ENCODE data around the gene STRA6. TPM values are rescaled to one million over a fixed set of nuclear protein-coding genes. Genes with fewer than 3 reads are reported as not detected.
"Not testable (repeated sequence)": the region's sequence is repeated elsewhere in the genome, so short reads cannot be mapped to it uniquely, and the experiment has no call there.

Gene STRA6
- total RNA-seq, 2 experiments from 2014 or later = 0.25 to 0.28 TPM

DNA sequence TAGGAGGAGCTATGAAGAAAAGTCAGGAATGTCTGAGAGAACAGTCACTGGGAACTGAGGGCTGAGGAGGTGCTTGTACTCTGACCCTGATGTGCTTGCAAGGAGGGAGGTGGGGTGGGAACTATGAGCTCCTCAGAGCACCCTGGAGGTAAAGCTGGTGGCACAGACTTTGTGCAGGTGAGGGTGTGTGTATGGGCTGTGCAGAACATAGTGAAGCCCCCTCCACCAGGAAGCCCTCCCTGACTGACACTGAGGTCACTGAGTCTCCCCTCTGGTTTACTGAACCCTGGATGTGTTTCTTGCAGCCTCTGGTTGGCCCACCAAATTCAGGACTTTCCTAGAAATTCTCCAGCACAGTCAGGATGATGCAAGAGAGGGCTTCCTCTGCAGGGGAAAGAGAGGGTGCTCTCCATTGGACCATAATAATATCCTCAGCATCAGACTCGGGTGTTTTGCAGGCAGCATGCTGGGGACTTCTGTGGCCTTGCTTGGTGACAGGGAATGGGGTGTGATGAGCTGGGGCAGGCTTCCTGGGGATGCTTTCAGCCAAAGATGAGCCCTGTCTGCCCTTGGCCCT lies 30.5 kb downstream of the STRA6 start:
- no peaks in the 10 kb centered on the region for H3K27me3 Mint-ChIP-seq
- H3K36me3 Mint-ChIP-seq = no peaks in the 10 kb centered on the region
- H3K4me1 Mint-ChIP-seq = no peaks in the 10 kb centered on the region
- no peak overlapping the region for H3K4me3 Mint-ChIP-seq
- DNase-seq = no peak
- no peaks in the 10 kb centered on the region for H3K9me3 Mint-ChIP-seq
- no peak overlapping the region for H3K27ac Mint-ChIP-seq

DNA sequence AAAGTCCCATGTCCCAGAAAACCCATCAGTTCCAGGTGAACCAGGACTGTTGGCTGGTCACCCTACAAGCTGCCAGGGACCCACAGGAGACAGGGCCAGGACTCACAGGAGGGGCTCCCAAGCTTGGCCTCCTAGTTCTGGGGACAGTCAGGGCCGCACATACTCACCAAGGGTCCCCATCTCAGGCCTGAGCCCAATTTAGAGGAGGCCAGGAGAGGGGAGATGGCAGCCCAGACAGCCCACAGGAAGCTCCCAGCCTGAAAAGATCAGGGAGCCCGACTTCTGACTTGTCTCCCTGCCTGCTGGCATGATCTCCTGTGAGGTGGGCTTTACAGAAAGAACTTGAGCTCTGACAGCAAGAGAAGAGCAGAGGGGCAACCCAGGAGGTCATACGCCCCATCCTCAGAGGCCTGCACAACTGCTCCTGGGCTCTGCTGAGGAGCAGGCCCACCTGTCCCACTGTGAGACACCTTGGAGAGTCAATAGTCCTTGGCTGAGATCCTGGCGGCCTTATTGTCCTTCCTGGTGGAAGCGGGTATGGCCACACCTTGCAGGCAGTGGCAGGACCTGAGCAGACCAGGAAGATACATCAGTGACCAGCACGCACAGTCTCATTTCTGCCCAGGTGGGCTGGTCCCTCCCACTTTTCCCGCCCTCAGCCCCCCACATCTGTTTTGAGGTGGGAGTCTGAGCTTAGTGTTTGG lies 31.6 kb downstream of the STRA6 start:
- Mint-ChIP-seq H3K36me3 (no peaks in the 10 kb centered on the region), H3K4me3 (no peak overlapping the region), H3K27me3 (no peaks in the 10 kb centered on the region), H3K4me1 (no peaks in the 10 kb centered on the region), H3K27ac (no peak overlapping the region), H3K9me3 (no peaks in the 10 kb centered on the region)
- DNase-seq = no peak

DNA sequence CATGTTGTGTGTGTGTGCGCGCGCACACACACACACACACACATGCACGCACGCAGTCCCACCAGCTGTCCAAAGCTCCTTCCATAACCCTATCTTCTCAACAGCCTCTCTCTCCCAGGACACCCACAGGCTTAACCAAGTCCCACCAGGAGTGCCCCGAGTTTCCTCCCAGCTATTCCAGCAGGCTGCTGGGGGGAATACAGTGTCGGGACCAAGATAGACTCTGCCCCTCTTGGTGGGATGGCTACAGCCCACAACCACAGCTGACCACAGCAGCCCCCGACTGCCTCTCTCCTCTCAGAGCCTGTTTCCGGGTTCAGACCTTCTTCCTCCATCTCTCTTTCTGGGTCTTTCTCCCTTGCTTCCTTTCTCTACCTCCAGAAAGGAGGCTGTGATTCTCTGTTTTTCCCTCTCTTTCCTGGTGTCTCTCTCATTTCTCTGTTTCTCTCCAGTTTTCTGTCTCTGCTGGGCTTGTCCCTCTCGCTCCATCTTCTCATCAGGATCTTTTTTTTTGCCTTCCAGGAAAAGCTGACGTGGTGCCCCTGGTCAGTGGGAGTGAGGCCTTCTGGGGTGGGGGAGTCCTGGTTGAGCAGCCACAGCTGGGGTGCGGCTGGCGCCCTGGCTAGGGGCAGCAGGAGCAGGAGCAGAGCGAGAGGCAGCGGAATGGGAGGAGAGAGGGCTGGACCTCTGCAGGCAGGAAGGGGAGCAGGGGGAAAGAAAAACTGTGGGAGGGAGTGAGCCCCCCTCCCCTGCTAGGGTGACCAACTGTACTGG lies 32.3 kb downstream of the STRA6 start:
- DNase-seq = no peak
- Mint-ChIP-seq H3K27ac (no peak overlapping the region), H3K4me3 (no peak overlapping the region), H3K36me3 (no peaks in the 10 kb centered on the region), H3K9me3 (no peaks in the 10 kb centered on the region), H3K4me1 (no peaks in the 10 kb centered on the region), H3K27me3 (no peaks in the 10 kb centered on the region)

GRCh38 chr15:74168711-74169126 lies 33.9 kb downstream of the STRA6 start:
- no peak for DNase-seq
- Mint-ChIP-seq H3K4me1 (no peaks in the 10 kb centered on the region), H3K27ac (no peak overlapping the region), H3K9me3 (no peaks in the 10 kb centered on the region), H3K27me3 (no peaks in the 10 kb centered on the region), H3K4me3 (no peak overlapping the region), H3K36me3 (no peaks in the 10 kb centered on the region)

DNA sequence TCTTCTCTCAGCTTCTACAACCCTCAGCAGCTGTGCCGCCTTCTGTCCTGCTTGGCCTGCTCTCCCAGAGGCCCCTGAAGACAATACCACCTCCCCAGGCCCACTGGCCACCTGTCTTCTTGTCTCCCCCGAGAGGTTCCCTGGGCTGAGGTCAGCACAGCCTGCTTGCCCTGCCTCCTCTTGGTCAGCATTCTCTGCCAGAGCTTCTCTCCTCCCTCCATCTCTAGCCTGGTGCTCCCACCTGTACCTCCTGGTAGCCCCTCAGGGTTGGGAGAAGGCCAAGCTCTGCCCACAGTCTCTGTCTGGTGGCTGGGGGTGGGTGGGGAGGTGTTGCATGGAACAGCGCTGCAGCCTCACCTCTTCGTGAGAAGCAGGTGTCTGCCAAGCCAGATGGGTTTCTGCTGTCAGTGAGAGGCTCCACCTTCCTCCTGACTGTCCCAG lies 34.7 kb downstream of the STRA6 start:
- no peaks in the 10 kb centered on the region for H3K36me3 Mint-ChIP-seq
- H3K9me3 Mint-ChIP-seq = no peaks in the 10 kb centered on the region
- no peaks in the 10 kb centered on the region for H3K4me1 Mint-ChIP-seq
- DNase-seq = no peak
- H3K27me3 Mint-ChIP-seq = peaks cover 6% of the 10 kb centered on the region
- H3K4me3 Mint-ChIP-seq = no peak overlapping the region
- H3K27ac Mint-ChIP-seq = no peak overlapping the region

GRCh38 chr15:74165461-74165860 lies 37.1 kb downstream of the STRA6 start:
- no peaks in the 10 kb centered on the region for H3K4me1 Mint-ChIP-seq

DNA sequence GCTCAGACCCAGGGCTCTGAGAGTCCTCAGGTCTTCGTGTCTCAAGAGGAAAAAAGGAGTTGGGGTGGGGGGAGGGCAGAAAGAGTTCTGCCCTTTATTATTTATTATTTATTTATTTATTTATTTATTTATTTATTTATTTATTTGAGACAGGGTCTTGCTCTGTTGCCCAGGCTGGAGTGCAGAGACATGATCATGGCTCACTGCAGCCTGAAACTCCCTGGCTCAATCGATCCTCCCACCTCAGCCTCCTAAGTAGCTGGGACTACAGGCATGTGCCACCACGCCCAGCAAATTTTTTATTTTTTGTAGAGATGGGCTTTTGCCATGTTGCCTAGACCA lies 40.4 kb downstream of the STRA6 start:
- H3K36me3 Mint-ChIP-seq, H3K27ac Mint-ChIP-seq, DNase-seq, H3K9me3 Mint-ChIP-seq, H3K4me3 Mint-ChIP-seq: not testable (repeated sequence)
- Mint-ChIP-seq H3K4me1 (peaks cover 29% of the 10 kb centered on the region), H3K27me3 (peaks cover 11% of the 10 kb centered on the region)

More at GRCh38 chr15:74165461-74165860, 37.1 kb downstream of the STRA6 start:
- H3K36me3 Mint-ChIP-seq = no peaks in the 10 kb centered on the region
- H3K27ac Mint-ChIP-seq = no peak overlapping the region
- DNase-seq = no peak
- no peaks in the 10 kb centered on the region for H3K9me3 Mint-ChIP-seq
- peaks cover 11% of the 10 kb centered on the region for H3K27me3 Mint-ChIP-seq
- H3K4me3 Mint-ChIP-seq = no peak overlapping the region

DNA sequence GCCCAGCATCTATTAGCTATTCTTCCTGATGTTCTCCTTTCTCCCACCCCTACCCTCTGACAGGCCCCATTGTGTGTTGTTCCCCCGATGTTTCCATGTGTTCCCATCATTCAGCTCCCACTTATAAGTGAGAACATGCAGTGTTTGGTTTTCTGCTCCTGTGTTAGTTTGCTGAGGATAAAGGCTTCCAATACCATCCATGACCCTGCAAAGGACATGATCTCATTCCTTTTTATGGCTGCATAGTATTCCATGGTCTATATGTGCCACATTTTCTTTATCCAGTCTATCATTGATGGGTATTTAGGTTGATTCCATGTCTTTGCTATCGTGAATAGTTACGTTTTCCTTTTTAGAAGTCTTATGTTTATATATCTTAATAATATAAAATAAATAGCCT lies 42.2 kb downstream of the STRA6 start:
- not testable (repeated sequence) for DNase-seq, H3K27ac Mint-ChIP-seq, H3K4me3 Mint-ChIP-seq, H3K36me3 Mint-ChIP-seq, H3K9me3 Mint-ChIP-seq
- Mint-ChIP-seq H3K4me1 (peaks cover 36% of the 10 kb centered on the region), H3K27me3 (peaks cover 11% of the 10 kb centered on the region)

- no peaks in the 10 kb centered on the region for H3K9me3 Mint-ChIP-seq
- H3K4me1 Mint-ChIP-seq = peaks cover 36% of the 10 kb centered on the region
- no peaks in the 10 kb centered on the region for H3K36me3 Mint-ChIP-seq
- no peak overlapping the region for H3K4me3 Mint-ChIP-seq
- peak overlapping the region; percentile 7 for H3K27ac Mint-ChIP-seq
- H3K27me3 Mint-ChIP-seq = peaks cover 16% of the 10 kb centered on the region
- DNase-seq = no peak
Measured at GRCh38 chr15:74159773-74160172, 42.8 kb downstream of the STRA6 start.

GRCh38 chr15:74158855-74159650 lies 43.5 kb downstream of the STRA6 start:
- H3K9me3 Mint-ChIP-seq = no peaks in the 10 kb centered on the region
- no peak for DNase-seq
- no peak overlapping the region for H3K4me3 Mint-ChIP-seq
- H3K27me3 Mint-ChIP-seq = peaks cover 16% of the 10 kb centered on the region
- H3K4me1 Mint-ChIP-seq = peaks cover 36% of the 10 kb centered on the region
- H3K27ac Mint-ChIP-seq = peak overlapping the region; percentile 30
- no peaks in the 10 kb centered on the region for H3K36me3 Mint-ChIP-seq

DNA sequence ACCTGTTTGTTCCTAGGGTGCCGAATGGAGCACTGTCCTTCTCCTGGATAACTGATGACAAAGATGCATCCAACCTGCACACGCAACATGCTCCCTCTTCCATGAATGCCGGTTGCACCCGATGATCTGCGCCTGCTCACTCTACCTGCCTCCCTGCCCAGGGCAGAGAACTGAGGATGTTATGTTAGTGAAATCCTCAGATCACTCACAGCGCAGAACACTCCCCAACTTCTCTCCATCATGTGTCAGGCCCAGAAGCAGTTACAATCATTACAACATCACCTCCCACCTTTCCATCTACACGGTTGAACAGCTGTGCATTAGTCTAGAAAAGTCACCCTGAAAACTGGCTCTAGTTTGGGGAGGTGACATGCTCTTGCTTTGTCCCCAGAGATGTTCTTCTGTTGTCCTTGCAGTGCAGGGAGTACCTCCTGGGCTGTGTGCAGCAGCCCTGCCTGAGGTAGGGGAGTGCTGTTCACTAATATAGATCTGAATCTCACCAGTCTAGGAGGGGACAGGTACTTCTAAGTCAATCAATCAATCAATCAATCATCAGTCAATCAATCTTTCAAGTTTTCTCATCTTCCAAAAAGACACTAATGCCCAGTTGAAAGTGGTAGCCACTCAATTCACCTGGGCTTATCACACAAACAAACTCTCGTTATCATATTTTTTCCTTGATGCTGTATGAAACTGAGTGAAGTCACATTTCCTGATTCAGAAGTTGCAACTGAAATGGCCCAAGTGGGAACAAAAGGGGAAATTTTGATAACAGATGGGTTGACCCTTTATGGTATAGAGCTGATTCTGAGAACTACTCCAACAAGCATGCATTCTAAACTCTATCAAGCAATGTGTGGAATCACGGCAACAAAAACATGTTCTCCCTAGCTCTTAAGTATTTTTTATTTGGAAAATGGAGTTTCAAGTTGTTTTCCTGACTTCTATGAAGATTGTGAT lies 44.4 kb downstream of the STRA6 start:
- Mint-ChIP-seq H3K36me3 (no peaks in the 10 kb centered on the region), H3K4me1 (peaks cover 36% of the 10 kb centered on the region), H3K27ac (no peak overlapping the region), H3K9me3 (no peaks in the 10 kb centered on the region), H3K4me3 (no peak overlapping the region), H3K27me3 (peaks cover 18% of the 10 kb centered on the region)
- DNase-seq = no peak

DNA sequence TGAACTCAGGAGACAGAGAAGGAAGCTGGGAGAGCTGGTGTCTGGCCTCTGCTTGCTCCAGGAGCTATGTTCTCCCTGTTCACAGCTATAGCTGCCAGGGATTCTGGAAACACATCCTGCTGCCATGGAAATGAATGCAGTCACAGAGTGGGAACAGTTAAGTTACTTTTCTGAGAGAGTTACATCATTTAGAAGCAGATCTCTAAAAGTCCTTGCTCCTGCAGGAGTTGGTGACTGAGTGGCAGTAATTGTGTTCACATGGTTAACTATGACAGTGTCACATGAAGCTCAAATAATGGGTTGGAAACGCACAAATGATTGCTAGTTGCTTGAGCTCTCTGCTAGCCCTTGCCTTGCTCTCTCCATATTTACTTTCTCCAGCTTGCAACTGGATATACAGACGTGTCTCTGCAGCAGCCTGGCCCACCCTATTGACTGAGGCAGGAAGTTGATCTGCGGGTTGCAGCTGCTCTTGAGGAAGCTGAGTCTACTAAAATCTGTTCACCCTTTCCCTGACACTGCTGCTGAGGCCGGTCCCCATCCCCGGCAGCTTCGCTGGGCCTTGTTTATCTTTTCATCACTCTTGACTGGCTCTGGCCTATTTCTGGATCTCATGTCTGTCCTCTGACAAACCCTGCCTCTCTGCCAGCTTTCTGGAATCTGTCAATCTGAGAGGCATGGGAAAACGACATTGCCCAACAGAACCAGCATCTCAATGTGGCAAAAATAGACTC lies 45.7 kb downstream of the STRA6 start:
- DNase-seq = no peak
- Mint-ChIP-seq H3K9me3 (no peaks in the 10 kb centered on the region), H3K4me3 (no peak overlapping the region), H3K27me3 (peaks cover 20% of the 10 kb centered on the region), H3K27ac (no peak overlapping the region), H3K36me3 (no peaks in the 10 kb centered on the region), H3K4me1 (peaks cover 36% of the 10 kb centered on the region)

DNA sequence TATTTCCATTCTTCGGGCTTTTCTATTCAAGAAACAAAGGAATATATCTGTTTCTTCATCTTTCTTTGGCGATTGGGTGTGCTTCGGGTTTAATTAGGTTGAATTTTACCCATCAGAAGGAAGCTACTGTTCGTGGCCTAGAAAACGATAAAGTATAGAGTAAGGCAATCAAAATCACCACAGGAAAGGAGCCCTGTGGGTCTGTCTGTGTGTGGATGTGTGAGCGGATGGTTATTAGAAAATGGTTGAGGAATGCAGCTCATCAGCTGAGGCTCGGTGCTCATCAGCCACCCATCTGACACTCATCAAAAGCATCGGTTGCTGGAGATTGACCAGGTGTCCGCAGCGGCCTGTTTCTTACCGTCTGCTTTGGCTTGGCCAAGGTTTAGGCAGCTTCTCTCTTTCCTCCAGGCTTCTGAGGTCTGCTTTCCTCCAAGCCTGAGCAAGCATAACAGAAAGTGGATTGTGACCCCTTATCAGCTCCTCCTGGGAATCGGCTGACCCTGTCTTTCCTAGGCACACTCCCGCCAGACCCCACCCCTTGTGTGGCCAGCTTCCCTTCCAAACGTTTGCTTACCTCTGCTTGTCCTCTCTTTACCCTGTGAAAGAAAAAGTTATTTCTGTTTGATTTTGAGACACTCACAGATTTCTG lies 46.7 kb downstream of the STRA6 start:
- H3K4me1 Mint-ChIP-seq = peaks cover 36% of the 10 kb centered on the region
- H3K9me3 Mint-ChIP-seq = no peaks in the 10 kb centered on the region
- DNase-seq = no peak
- H3K4me3 Mint-ChIP-seq = no peak overlapping the region
- no peaks in the 10 kb centered on the region for H3K36me3 Mint-ChIP-seq
- H3K27me3 Mint-ChIP-seq = peaks cover 22% of the 10 kb centered on the region
- H3K27ac Mint-ChIP-seq = no peak overlapping the region

Data from activated naive CD8-positive, alpha-beta T cell treated with anti-CD3 and anti-CD28 coated beads for 36 hours (primary cell).